ENCODE data around the gene NMNAT2.
"Not testable (repeated sequence)": the region's sequence is repeated elsewhere in the genome, so short reads cannot be mapped to it uniquely, and the experiment has no call there.

NMNAT2 gene

GRCh38 chr1:183417772-183418491 is at the start of gene NMNAT2:
NMNAT2 (minus strand) TSS chr1:183418380; CDS start chr1:183418267, 113 bp downstream.
- DNase-seq = no peak

- no peak for DNase-seq
Observed at GRCh38 chr1:183467687-183468086, 49.5 kb upstream of the NMNAT2 start.

DNA sequence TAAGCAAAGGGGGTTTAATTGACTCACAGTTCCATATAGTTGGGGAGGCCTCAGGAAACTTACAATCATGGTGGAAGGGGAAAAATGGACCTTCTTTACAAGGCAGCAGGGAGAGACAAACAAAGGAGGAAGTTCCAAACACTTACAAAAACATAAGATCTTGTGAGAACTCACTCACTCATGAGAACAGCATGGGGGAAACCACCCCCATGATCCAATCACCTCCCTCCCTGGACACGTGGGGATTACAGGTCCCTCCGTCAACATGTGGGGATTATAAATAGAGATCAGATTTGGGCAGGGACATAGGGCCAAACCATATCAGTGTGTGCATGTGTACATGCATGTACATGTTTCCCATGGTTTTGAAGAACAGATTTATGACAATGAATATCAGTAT is 48.6 kb upstream of the NMNAT2 start:
- no peak for DNase-seq

GRCh38 chr1:183463566-183463965 is 45.4 kb upstream of the NMNAT2 start:
- no peak for DNase-seq

- no peak for DNase-seq
Observed at GRCh38 chr1:183461350-183461749, 43.2 kb upstream of the NMNAT2 start.

GRCh38 chr1:183460596-183460995 is 42.4 kb upstream of the NMNAT2 start:
- DNase-seq = no peak

DNA sequence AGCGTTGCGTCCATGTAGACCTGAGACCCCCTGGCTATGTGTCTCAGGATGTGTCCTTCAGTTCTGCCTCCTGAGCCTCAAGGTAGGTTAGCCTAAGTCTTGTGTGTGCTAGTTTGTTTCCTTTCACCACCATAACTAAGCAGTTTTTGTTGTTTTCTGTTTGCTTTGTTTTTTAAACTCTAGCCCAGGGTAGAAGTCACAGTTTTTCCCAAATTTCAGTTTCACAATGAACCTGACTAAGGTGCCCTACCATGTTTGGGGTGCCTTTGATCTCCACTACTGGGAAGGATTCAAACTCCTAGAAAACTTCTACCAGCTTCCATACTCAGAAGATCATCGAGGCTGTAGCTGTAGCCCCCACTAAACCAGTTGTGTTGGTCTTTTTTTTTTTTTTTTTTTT is 39.3 kb upstream of the NMNAT2 start:
- DNase-seq = no peak

GRCh38 chr1:183456826-183457225 is 38.6 kb upstream of the NMNAT2 start:
- DNase-seq = no peak

- DNase-seq = no peak
Observed at GRCh38 chr1:183454377-183454776, 36.2 kb upstream of the NMNAT2 start.

DNA sequence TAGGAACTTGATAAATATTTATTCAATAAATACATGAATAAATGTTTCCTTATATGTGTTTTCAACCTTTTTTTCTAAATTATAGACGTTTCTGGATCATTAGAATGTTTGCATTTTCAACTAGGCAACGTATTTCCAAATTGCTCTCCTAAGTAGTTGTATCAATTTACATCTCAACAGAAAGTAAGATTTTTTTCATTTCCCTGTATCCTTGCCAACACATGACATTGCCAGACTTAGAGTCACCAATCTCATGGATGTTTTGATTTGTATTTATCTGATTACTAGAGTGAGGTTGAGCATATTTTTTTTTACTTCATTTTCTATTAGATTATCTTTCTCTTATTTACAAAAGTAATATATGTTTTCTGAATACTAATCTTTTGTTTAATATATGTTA is 31.9 kb upstream of the NMNAT2 start:
- DNase-seq = no peak

GRCh38 chr1:183449223-183449770 is 31.1 kb upstream of the NMNAT2 start:
- DNase-seq = no peak

DNA sequence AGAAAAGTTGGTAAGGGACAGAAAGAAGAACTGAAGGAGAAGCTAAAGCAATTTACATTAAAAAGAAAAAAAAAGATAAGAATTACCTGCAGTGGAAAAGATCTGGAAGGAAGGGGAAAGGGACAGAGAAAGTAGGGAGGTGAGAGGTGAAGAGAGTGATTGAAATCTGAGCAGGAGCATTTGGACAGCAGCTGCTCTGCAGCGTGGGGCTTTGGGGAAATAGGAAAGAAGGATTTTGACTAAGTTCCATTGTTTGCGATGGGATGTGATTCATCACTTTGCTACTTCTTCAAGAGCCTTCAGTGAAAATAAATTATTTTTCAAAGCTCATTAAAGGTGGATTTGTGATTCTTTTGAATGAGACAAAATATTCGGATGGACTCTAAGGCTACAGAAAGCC is 26.1 kb upstream of the NMNAT2 start:
- DNase-seq = no peak

DNA sequence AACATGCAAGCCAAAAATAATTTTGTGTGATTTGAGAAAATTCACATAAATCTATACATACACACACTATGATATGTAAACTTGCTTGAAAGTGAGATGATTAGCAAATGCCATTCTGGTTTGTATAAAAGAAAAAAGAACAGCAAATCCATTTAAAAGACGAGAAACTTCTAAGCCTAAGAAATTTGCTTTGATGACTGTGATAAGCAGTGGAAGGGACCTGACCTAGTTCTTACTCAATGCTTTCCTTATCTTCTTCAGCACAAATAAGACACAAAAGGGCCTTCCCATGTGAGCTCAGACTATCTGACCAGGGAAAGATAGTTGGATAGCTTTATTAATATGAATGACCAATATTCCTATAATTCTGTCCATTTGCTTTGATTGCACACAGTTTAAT is 25.3 kb upstream of the NMNAT2 start:
- DNase-seq = no peak

DNA sequence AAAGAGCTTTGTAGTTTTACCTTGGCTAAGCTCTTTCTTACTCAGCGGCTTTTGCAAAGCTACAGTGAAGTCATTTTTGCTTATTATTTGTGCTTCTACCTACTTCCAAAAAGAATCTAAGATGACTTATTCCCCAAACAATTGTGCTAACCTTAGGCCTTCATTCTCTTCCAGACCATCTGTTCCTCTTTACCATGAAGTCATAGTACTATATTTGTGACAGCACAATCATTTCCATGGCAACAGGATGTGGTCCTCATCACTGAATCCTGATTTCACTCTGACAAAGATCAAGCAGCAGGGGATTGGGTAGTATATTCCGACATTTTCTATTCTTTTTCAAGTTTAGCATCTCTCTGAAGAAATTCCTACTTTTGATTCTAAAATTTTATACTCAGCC is 24.8 kb upstream of the NMNAT2 start:
- DNase-seq = no peak

- no peak for DNase-seq
Observed at GRCh38 chr1:183438060-183438459, 19.9 kb upstream of the NMNAT2 start.

DNA sequence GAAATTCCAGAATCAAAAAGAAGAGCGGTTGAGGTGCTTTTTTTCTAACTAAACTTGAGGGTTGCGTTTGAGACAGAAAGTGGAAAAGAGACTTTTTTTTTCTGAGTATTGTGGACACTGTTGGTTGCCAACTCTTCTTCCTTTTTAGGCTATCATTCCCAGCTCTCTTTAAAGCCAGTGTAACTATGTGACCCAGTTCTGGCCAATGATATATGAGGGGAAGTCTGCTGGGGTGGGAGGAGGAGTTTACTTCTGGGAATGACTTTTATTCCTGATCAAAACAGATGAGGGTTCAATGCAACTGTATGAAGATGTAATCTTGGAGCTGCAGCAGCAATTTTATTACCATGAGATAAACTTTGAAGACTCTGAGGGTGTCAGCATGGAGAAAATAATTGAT is 17.3 kb upstream of the NMNAT2 start:
- DNase-seq = no peak

GRCh38 chr1:183433703-183434102 is 15.5 kb upstream of the NMNAT2 start:
- no peak for DNase-seq

GRCh38 chr1:183432548-183432875 is 14.3 kb upstream of the NMNAT2 start:
- DNase-seq = no peak

DNA sequence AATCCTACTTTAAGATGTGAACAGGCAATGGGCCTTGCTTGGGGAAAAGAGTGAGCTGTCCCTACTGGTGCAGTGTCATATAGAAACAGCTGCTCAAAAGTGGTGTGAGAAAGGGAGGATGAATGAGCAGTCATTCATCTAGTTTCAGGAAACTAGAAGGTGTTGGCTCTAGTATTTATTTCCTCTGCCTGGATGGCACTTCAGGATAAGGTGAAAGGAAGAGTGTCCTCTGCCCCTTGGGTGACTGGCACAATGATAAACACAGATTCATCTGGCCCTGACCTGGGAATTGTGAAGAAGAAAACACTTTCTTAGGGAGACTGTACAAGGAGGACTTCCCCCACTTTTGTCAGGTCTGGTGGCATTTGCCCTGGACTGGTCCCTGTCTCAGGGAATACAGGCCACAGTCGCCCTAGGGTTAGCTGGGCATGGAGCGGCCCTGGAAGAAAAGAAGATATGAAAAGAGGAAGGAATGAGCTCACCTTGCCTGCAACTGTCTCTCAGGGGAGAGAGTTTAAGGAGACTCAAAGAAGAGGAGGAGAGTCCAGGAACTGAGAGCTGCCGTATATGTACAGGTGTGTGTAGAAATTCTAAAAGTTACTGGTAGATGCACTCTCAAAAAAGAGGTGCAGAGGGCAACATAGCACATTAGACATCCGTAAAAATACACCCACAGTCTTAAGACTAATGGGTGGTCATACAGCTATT is 13.8 kb upstream of the NMNAT2 start:
- DNase-seq = no peak

DNA sequence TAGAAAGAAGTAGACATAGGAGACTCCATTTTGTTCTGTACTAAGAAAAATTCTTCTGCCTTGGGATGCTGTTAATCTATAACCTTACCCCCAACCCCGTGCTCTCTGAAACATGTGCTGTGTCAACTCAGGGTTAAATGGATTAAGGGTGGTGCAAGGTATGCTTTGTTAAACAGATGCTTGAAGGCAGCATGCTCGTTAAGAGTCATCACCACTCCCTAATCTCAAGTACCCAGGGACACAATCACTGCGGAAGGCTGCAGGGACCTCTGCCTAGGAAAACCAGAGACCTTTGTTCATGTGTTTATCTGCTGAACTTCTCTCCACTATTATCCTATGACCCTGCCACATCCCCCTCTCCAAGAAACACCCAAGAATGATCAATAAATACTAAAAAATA is 9.4 kb upstream of the NMNAT2 start:
- DNase-seq = not testable (repeated sequence)

- DNase-seq = no peak
Observed at GRCh38 chr1:183424691-183425090, 6.5 kb upstream of the NMNAT2 start.

DNA sequence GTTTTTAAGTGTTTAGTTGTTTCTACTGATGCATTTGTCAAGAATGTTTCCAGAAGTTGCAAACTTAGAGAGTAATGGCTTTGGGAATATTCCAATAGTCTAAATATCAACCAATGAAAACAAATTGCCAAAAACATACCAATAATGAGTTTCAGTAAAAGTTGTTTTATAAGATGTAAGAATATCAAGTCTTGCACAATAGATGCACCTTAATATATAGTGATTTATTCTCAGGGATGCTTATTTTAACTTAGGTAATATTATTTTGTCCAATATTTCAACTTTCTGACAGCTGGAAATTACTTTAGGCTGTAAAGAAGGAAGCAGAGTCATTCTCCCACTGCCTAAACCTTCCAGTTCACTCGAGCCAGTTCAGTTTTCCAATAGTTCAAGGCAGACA is 5.4 kb upstream of the NMNAT2 start:
- DNase-seq = no peak

DNA sequence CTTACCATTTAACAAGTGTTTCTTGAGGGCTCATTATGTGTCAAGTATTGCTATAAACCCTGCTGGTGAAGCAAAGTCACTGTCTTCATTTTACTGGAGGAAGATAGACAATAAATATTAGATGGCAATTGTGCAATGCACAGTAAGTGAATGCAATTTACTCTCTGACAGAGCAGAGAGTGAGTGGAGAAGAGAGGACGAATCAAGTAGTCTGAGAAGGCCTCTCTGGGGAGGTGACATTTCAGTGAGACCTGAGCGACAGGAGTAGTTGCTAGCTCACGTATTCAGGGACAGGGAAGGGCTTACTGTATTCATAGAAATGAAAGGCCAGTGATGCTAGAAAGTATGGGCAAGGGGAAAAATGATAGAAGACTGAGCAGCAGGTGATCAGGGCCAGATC is 1.2 kb upstream of the NMNAT2 start:
- no peak for DNase-seq

GRCh38 chr1:183418696-183419095 is 516 bp upstream of the NMNAT2 start:
- no peak for DNase-seq
